Mononuclear cell (primary cell): ENCODE data around the gene UVRAG. TPM values are rescaled to one million over a fixed set of nuclear protein-coding genes. Genes with fewer than 3 reads are reported as not detected.

Experiments
- H3K27me3 ChIP-seq: 2 replicates; pipeline ENCODE4 v1.6.0; 2011; ENCODE audit warnings: low read length, control low read depth; ENCODE audit not compliant: insufficient read depth
- H3K4me1 ChIP-seq: 2 replicates; pipeline ENCODE4 v1.5.1; 2011; ENCODE audit warnings: mild to moderate bottlenecking, low read length, control low read depth; ENCODE audit not compliant: insufficient read depth
- H3K4me3 ChIP-seq: 2 replicates; pipeline ENCODE4 v1.5.1; 2011; ENCODE audit warnings: mild to moderate bottlenecking, low read length, moderate library complexity
- H3K9me3 ChIP-seq: 2 replicates; pipeline ENCODE4 v1.5.1; 2011; ENCODE audit warnings: low read depth, mild to moderate bottlenecking, control low read depth, low read length
- total RNA-seq: library from RNA; depleted of rRNA; stranded (reverse); fragments of >200 nt; gene quantifications from one replicate; pipeline ENCODE4 v1.2.3, GENCODE V29; 2012

Gene UVRAG
- total RNA-seq, 1 donor: 42.5 TPM

DNA sequence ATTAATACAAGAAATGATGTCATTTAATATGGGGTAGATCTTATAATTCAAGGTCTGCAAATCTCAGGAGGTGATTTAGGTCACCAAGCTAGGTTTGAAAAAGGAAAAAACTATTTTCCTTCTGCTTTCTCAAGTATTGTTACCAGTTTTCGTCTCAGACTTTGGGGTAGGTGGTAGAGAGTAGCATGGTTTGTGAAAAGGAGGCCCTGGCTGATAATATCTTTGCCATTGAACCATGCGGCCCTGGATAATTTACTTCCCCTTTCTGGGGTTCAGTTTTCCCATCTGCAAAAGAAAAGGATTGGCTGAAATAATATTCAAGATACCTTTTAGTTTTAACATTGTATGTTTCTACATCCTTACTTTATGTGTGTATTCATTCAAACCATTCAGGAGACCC, 299.2 kb downstream of the UVRAG start:
- H3K4me1 ChIP-seq: peaks cover 5% of the 10 kb centered on the region
- no peaks in the 10 kb centered on the region for H3K27me3 ChIP-seq
- no peak overlapping the region for H3K4me3 ChIP-seq
- H3K9me3 ChIP-seq: no peaks in the 10 kb centered on the region

DNA sequence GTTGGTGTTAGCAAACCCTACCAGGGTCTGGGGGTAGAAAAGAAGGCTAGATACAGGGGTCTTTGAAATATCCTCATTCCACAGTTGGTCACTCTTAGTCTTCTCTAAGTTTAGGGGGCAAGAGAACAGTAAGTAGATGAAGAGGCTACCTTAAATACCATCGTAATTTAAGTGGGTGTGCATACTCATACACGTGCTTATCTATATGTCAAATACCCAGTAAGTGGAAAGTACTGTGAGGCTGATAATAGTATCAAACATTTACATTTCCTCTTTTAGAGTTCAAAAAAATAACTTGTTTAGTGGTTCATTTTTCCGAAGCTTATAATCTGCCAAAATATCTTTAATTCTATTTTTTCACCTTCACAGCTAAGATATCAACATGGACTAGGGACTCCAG, 300.5 kb downstream of the UVRAG start:
- Histone ChIP-seq H3K4me1 (peaks cover 13% of the 10 kb centered on the region), H3K9me3 (no peaks in the 10 kb centered on the region), H3K27me3 (no peaks in the 10 kb centered on the region), H3K4me3 (no peak overlapping the region)

DNA sequence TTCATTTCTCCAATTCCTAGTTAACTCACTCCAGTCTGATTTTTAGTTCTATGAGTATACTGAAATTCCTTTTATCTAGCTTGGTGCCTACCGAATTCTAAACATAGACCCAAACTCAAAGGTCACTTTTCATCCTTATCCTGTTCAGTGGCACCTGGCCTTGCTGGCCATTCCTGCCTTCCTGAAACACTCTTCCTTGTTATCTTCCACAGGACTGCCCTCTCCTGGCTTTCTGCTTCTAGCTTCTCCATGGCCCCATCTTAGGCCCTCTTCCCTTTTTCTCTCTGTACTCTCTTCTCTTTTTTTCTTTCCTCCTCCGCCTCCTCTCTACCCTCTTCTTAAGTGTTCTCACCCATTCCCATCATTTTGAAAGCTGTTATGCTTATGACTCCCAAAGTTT, 304.0 kb downstream of the UVRAG start:
- Histone ChIP-seq H3K4me1 (peaks cover 23% of the 10 kb centered on the region), H3K27me3 (no peaks in the 10 kb centered on the region), H3K9me3 (no peaks in the 10 kb centered on the region), H3K4me3 (no peak overlapping the region)

DNA sequence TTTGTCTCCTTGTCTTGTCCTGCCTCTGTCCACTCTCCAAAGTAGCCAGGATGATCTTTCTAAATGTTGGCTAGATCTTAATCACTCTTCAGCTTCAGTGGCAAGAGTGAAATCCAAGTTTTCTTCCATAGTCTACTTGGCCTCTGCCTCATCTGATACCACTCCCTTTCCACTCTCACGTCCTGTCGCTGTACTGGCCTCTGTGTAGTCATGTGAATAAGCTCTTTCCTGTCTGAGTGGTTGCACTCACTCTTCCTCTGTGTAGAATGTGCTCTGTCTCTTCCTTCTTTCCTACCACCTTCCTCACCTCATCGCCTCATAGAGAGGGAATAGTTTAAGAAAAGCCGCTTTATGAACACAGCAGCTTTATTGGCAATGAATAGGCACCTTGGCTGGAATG, 304.8 kb downstream of the UVRAG start:
- Histone ChIP-seq H3K9me3 (no peaks in the 10 kb centered on the region), H3K4me1 (peaks cover 28% of the 10 kb centered on the region), H3K4me3 (no peak overlapping the region), H3K27me3 (no peaks in the 10 kb centered on the region)

DNA sequence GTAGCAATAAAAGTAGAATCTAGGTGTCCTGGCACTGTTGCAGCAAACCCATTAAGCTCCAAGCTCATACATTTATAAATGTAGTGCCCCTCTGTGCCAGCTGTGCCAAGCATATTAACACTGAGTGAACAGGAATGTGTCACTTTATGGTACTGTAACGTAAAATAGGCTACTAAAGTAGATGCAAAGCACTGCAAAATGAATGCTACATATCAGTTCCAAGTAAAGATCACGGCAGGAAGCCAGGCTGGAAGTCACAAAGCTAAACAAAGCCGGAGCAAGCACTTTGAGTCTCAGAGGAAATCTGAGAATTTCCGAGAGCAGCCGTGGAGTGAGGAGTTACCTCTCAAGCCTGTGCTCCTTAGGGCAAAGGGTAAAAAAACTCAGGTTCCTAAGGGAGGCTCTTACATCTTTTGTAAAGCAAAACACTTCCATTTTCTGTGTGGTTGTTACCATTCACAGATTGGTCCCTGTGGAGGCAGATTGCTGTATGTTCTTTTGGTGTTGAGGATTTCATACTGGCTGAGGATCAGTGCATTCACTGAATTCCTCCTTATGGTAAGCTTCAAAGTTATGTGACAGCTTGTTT, 305.6 kb downstream of the UVRAG start:
- Histone ChIP-seq H3K27me3 (no peaks in the 10 kb centered on the region), H3K4me1 (peaks cover 36% of the 10 kb centered on the region), H3K9me3 (no peaks in the 10 kb centered on the region), H3K4me3 (no peak overlapping the region)

DNA sequence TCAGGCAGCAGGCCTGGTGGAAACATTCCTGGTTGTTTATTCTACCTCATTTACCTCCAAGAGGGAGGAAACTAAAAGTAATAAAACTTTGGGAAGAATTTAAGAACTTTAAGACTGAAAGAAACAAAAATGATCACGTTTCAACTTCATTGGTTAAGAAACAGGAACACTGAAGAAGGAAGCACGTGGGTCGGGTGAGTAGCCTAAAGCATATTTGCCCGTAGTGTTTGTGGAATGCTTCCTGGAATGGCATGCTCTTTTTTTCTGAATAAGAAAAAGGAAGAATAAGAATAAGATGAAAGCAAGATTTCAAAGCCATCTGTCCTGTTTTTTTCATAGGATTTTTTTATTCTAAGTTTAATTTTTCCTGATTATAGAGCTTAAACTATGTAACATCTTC, 308.2 kb downstream of the UVRAG start:
- Histone ChIP-seq H3K4me1 (peaks cover 36% of the 10 kb centered on the region), H3K9me3 (no peaks in the 10 kb centered on the region), H3K4me3 (no peak overlapping the region), H3K27me3 (no peaks in the 10 kb centered on the region)

DNA sequence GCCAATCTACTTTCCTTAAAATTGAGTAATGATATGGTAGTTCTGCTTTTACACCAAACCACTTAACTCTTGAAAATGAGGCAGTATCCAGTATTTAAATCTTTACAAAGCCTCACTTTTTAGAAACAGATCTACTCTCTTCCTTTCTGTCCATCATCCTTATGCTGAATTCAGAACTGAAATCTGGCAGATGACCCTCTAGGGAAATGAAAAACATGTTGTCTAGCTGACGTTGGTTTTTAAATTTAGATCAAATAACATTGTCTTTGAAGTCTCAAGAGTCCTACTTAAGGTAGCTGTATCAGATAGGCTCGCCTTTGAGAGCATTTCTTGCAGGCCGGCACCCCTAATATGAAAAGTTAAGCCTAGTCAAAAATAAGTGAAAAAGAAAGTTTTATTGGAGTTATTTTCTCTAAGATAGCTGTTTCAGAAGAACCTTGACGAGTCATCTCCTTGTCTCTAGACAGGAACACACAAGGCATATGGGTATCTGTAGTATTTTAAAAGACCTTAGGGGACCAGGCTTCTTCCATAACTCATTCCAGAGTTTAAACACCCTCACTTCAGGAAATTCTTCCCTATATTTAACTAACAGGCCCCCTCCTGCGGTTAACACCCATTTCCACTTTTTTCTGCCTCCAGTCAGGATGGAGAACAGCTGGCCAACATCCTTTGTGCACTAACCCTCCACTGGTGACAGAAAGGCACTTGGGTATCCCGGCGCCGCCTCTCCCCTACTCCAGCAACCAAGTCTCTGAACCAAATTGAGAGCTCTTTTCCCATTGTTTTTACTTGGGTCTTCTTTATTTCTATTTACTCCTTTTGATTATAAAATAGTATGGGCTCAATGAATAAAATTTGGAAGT, 310.1 kb downstream of the UVRAG start:
- Histone ChIP-seq H3K4me1 (peaks cover 23% of the 10 kb centered on the region), H3K4me3 (no peak overlapping the region), H3K9me3 (no peaks in the 10 kb centered on the region), H3K27me3 (no peaks in the 10 kb centered on the region)

DNA sequence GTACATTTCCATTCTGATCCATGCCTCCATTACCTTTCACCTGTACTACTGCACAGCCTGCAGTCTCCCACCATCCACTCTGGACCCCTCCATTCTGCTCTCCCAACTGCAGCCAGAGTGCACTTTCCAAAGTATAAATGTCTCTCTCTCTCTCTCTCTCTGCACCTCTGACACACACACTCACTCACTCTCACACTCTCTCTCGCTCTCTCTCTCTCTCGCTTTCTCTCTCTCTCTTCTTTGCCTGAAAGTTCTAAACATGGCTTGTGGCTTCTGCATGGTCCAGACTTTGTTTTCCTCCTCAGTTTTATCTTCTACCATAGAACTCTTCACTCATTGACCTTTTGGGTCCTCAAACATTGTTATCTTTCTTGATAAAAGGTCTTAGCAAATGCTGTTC, 314.7 kb downstream of the UVRAG start:
- Histone ChIP-seq H3K27me3 (no peaks in the 10 kb centered on the region), H3K4me3 (no peak overlapping the region), H3K4me1 (peaks cover 7% of the 10 kb centered on the region), H3K9me3 (no peaks in the 10 kb centered on the region)

DNA sequence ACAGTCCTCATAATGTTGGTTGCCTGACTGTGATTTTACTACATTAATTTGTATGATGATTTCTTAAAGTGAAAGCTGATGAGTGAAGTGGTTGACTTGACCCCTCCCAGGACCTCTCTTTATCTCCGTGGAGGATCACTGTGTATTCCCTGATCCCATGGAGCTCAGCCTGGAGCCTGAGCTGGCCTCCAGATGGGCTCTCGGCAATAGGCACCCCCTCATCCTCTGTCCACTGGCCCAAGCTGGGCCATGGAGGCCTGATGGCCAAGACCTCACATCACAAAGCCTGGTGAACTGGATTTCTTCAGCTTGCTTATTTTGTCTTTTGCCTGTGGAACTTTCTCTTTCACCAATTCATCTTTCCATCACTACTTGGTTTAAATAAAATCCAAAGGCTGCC, 316.1 kb downstream of the UVRAG start:
- no peaks in the 10 kb centered on the region for H3K9me3 ChIP-seq
- H3K4me1 ChIP-seq: no peaks in the 10 kb centered on the region
- H3K4me3 ChIP-seq: no peak overlapping the region
- H3K27me3 ChIP-seq: no peaks in the 10 kb centered on the region

DNA sequence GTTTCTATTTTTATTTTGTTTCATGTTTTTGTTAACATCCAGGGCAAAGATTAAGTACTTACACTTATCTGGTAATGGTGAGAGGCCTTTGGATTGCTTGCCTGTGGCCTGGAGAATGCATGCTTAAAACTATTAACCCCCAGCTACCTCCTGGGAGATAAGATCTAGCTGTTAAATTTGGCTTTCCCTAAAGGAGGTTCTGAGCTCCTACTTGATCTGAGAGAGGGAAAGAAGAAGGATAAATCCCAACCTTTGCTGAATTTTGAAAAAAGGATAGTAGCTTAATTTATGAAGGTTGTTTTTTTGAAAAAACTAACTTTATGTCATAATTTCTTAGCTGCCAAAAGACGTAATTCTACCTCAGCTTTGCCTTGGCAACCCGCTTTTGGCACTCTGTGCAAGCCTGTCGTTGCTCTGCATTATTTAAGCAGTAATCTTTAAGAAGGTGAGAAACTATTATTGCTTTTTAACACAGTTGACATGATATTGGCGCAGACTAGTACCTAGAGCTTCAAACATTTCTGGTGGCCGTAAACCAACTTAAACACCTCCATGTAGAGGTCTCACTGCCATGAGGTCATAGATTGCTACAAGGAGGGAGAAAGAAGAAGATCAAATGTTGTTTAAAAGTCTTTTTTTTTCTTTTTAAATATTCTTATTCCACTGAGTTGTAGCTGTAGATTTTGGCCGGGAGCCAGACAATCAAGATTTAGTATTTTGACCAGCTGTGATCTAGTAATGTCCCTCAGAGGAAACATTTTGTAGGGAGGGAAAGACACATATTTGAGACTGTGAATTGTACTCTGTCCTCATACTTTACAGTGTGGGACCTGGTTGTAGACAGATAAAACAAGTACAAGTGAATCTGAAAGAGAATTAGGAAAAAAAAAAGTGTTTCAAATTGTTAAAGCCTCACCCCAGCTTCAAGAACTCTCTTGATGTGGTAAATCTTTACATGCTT, 316.9 kb downstream of the UVRAG start:
- Histone ChIP-seq H3K4me3 (no peak overlapping the region), H3K9me3 (no peaks in the 10 kb centered on the region), H3K4me1 (no peaks in the 10 kb centered on the region), H3K27me3 (no peaks in the 10 kb centered on the region)

DNA sequence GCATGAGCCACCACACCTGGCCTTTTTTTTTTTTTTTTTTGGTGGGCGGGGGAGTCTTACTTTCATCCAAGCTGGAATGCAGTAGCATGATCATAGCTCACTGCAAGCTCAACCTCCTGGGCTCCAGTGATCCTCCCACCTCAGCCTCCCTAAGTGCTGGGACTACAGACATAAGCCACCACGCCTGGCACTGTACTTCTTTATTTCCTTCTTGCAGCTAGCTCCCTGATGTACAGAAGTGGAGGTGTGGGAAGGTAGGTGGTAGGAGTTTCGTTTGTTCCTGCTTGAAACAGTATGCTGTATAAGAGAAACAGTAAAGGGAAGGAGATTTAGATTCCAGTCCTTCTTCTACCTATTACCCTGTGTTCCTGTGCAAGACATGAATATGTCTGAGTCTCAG, 319.2 kb downstream of the UVRAG start:
- Histone ChIP-seq H3K9me3 (no peaks in the 10 kb centered on the region), H3K4me3 (no peak overlapping the region), H3K4me1 (peaks cover 4% of the 10 kb centered on the region), H3K27me3 (no peaks in the 10 kb centered on the region)

DNA sequence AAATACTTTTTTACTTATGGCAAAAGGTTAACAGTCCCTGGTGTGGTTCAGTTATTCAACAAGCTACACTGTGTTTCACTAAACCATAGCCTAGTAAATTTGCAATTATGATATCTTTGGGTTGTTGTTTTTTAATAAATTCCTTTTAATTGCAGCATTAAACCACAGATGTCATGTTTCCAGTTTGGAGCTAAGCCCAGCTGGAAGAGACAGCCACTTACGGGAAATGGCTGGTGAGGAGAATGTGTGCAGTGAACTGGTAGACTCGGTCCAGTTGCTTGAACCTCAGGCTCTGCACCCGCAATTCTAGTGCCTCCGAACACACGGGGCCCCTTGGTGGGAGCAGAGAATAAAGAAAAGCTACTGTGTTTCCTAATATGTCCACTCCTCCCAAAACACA, 320.5 kb downstream of the UVRAG start:
- peaks cover 5% of the 10 kb centered on the region for H3K4me1 ChIP-seq
- H3K4me3 ChIP-seq: no peak overlapping the region
- H3K27me3 ChIP-seq: no peaks in the 10 kb centered on the region
- no peaks in the 10 kb centered on the region for H3K9me3 ChIP-seq

DNA sequence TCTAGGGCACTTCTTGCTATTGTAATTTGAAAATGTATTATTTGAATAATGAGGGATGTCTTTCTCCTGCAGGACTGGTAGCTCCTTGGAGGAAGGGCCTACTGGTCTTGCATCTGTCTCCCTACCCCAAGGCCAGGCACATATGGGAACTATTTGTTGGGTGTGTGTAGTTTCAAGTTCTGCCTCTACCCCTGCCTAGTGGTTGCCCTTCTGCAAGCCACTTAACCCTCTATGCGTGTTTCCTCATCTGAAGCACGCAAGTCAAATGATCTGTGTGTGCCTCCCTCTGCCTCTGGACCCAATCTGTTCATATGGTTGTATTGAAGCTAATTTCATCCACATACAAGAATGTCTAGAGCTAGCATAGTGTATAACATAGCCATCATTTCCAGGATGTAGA, 324.3 kb downstream of the UVRAG start:
- Histone ChIP-seq H3K4me3 (no peak overlapping the region), H3K9me3 (no peaks in the 10 kb centered on the region), H3K4me1 (peaks cover 5% of the 10 kb centered on the region), H3K27me3 (no peaks in the 10 kb centered on the region)

DNA sequence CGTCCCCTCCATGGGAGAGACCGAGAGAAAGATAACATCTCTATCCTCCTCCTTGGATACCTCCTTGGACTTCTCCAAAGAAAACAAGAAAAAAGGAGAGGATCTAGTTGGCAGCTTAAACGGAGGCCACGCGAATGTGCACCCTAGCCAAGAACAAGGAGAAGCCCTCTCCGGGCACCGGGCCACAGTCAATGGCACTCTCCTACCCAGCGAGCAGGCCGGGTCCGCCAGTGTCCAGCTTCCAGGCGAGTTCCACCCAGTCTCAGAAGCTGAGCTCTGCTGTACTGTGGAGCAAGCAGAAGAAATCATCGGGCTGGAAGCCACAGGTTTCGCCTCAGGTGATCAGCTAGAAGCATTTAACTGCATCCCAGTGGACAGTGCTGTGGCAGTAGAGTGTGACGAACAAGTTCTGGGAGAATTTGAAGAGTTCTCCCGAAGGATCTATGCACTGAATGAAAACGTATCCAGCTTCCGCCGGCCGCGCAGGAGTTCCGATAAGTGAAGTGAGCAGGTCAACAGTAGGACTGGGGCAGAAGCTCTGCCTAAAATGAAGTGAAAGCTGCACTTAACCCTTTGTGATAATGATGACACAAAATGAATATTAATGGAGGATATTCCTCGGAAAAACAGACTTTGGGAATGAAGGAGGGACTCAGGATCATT, 326.0 kb downstream of the UVRAG start:
- Histone ChIP-seq H3K27me3 (no peaks in the 10 kb centered on the region), H3K9me3 (no peaks in the 10 kb centered on the region), H3K4me3 (no peak overlapping the region), H3K4me1 (peaks cover 5% of the 10 kb centered on the region)
